ENCODE results near the gene FXYD2.

The FXYD2 gene

DNA sequence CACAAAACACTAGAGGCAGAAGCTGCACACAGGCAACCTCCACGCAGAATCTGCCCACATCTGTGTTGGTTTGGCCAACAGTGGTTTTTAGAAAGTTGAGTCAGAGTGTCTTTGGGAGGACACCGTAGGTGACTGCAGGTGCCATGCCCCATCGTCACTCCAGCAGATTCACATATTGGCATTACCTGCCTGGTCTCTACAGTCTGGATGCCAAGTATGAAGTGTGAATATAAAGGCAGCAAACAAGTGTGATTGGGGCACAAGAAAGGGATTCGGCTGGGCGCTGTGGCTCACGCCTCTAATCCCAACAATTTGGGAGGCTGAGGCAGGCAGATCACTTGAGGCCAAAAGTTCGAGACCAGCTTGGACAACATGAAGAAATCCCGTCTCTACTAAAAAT lies 11.0 kb upstream of the FXYD2 start:
- no peak for DNase-seq (ENCODE audit: low read depth in 2 of 2)

DNA sequence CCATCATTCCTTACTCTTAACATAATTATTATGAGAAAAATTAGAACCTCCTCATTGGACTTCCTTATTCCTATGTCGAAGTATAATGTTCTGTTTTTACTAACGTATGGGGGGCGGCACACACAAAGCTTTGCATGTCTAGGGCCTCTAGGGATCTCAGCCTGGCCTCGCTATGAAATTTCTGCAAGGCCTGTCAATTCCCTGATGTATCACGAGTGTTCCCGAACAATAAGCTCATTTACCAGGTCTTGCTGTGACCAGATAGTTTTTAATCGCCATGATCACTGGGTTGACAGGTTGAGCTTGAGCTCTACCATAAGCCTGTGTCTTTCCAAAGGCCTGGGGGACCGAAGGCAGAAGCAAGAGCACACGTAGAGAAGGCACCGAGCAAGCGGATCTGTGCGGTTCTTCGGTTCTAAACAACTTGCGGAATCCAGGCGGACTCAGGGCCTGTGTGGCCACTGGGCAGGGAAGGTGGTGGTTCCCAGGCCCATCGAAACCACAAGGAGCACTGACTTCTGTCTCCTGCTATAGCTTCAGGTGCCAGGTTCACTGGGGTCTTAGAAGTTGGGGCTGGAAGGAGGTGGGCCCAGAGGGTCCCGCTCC lies 10.4 kb upstream of the FXYD2 start:
- DNase-seq (ENCODE audit: low read depth in 2 of 2): no peak

- DNase-seq (ENCODE audit: low read depth in 2 of 2): no peak
Observed at GRCh38 chr11:117834068-117834810, 9.7 kb upstream of the FXYD2 start.

- no peak for DNase-seq (ENCODE audit: low read depth in 2 of 2)
Observed at GRCh38 chr11:117833401-117833891, 8.9 kb upstream of the FXYD2 start.

- no peak for DNase-seq (ENCODE audit: low read depth in 2 of 2)
Observed at GRCh38 chr11:117832511-117832910, 8.0 kb upstream of the FXYD2 start.

GRCh38 chr11:117831661-117832415 lies 7.3 kb upstream of the FXYD2 start:
- DNase-seq (ENCODE audit: low read depth in 2 of 2): no peak

DNA sequence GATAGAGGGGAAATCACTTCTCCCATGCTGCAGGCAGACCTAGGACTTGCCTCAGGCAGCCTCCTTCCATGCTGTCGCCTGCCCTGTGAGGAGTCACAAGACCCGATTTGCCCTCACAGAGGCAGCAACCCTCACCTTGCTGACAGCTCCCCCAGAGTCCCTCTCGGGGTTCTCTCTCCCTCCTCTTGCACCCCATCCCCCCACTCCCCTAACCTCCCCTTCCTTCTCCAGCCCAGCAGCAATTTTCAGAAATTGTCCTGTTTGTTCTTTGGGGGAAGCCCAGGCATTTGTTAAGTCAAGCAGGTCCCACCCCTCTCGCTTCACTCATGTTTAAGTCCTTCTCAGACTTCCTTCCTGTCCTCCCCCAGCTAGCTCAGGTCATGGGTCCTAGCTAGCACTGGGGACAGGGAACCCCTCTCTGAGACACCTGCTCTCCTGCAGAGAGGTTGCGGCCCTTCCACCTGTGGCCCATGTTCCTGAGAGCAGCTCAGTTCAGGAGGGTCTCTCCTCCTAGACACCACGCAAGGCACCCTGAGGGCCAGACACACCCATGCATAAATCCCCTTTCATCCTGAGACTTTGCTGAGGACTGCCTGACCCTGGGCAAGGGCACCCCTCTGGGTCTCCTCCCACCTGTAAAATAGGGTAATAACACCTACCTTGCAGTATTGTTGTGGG lies 6.3 kb upstream of the FXYD2 start:
- DNase-seq (ENCODE audit: low read depth in 2 of 2): no peak

GRCh38 chr11:117830072-117830471 lies 5.5 kb upstream of the FXYD2 start:
- no peak for DNase-seq (ENCODE audit: low read depth in 2 of 2)

- no peak for DNase-seq (ENCODE audit: low read depth in 2 of 2)
Observed at GRCh38 chr11:117829369-117829725, 4.8 kb upstream of the FXYD2 start.

DNA sequence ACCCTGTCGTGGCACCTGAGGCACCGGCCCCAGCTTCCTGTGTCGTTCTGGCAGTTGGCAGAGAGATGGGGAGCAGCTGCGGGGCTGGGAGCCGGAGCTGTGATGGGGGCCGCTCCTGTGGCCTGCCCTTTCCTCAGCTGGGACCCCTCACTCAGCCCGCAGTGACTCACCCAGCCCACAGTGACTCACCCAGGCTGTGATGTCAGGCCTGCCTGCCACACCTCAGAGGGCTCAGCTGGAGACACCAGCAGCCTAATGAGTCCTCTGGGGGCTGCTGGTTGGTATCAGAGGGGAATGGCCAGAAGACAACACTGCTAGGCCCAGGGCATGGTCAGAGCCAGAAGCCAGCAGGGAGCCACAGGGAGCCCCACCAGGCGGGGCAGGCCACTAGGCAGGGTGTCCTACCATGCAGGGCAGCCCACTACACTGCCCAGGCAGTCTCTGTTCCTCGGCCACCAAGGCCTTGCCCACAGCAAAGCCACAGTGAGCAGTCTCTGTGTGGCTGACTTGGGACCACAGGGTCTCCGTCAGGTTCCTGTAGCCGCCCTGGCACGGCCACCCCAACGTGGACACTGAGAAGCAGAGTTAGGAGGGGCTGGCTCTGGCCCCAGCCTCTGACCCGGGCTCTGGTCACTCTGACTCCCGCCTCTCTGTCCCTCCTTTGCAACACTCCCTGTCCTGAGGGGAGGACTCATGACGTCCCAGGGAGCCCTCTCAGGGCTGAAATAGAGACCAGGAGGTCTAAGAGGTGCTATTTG lies 4.2 kb upstream of the FXYD2 start:
- peak; percentile 62 to 77 for DNase-seq (ENCODE audit: low read depth in 2 of 2)

- DNase-seq (ENCODE audit: low read depth in 2 of 2): no peak
Observed at GRCh38 chr11:117827521-117828511, 3.3 kb upstream of the FXYD2 start.

DNA sequence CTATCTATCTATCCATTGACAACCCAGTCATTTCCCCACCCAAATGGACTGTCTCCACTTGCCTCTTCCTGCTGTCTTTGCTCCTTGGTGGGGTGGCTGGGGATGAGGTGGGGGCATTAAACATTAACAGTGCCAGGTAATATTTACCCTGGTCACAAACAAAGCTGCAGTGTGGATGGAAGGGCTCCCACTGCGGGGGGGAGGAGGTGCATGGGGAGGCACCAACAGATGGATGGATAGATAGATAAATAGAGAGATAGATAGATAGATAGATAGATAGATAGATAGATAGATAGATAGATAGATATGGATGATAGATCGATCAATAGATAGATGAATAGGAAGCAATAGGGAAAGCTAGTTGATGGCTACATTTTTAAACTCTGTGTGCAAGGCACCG lies 2.3 kb upstream of the FXYD2 start:
- DNase-seq (ENCODE audit: low read depth in 2 of 2): no peak

DNA sequence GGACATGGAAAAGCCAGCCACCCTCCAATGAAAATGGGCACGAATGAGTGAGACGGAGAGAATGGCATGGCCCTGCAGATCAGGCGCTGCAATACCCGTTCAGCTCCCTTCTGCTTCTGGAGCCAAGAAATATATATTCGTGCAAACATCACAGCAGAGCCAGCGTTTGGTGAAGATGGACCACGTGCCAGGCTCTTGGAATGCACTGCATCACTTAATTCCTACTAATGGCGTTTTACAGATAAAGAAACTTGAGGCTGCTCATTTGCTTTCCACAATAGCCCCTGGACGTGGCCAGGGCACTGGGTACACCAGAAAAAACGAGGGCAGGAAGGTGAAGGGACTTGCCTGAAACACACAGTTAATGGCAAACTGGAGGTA lies 1.6 kb upstream of the FXYD2 start:
- no peak for DNase-seq (ENCODE audit: low read depth in 2 of 2)

GRCh38 chr11:117825538-117826189 lies 1.1 kb upstream of the FXYD2 start:
- no peak for DNase-seq (ENCODE audit: low read depth in 2 of 2)

DNA sequence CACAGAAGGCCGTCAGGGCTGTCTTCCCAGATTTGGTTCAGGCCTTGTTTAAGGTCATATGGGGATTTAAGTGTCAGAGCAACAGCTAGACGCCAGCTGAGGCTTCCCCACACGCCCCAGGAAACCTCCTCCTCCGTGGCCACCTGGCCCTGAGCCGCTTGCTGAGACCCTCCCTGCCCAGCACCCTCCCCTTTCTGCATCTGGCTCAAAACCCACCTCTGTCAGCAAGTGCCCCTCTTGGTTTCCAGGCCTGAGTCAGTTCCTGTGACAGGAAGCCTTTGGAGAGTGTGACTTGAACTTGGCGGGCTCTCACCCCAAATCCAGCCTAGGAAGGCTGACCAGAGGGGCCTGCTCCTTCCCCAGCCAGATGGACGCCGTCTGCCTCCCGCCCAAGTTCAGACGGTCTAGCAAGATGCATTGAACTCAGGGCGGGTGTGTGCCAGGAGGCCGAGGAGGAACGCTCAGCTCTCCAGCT lies 561 bp downstream of the FXYD2 start:
- DNase-seq (ENCODE audit: low read depth in 2 of 2): no peak

DNA sequence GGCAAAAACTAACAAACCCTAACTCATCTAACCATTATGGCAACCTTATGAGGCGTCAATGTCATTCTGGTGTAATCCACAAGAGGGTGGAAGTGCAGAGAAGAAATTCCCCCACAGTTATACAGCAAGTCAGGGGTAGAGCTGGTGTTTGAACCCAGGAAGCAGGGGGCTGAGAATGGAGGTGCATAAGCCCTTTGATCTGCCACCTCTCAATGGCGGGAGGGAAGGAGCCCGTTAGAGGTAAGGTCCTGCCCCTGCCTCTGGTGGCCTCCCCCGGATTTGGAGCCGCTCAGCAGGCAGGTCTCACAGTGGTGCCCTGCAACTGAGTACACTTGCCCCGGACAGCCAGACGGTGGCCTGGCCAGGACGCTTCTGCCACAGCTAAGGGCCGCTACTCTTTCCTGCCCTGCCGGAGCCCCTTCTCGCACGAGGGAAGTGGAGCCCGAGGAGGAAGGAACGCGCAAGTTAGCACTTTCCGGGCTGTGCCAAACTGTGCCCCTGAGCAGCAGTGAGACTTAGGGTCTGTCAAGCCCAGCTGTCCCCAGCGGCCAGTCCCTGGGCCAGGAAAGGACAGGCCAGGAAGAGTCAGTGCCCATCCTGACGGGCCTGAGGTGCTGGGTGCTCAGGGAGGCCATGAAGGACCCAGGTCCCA lies 1.1 kb downstream of the FXYD2 start:
- no peak for DNase-seq (ENCODE audit: low read depth in 2 of 2)

- DNase-seq (ENCODE audit: low read depth in 2 of 2): peak in 1 of 2 experiments; percentile 63
Observed at GRCh38 chr11:117822074-117823033, 2.2 kb downstream of the FXYD2 start.

- no peak for DNase-seq (ENCODE audit: low read depth in 2 of 2)
Observed at GRCh38 chr11:117821431-117821830, 3.1 kb downstream of the FXYD2 start.

Measured in stimulated activated CD4-positive, alpha-beta T cell treated with anti-CD3 and anti-CD28 coated beads, Interleukin-12 subunit alpha, Interleukin-12 subunit beta, amount 100 ng/mL, for 24 hours (primary cell).